ENCODE data around the gene COTL1. TPM values are rescaled to one million over a fixed set of nuclear protein-coding genes. Genes with fewer than 3 reads are reported as not detected.
A peak's percentile ranks its signal among the peaks of the same experiment; 100 is the strongest.

The COTL1 gene
- total and polyA plus RNA-seq, 2 of the 13 experiments (the other 11 are each of a cell fraction or from before 2014, with no cell fraction given): 8.7 to 16.9 TPM

- TF ChIP-seq THAP8 (CRISPR knock-in tag; IDR thresholded peaks at IDR 0.05; ENCODE audit: borderline replicate concordance) (no peak), FOSL2 (CRISPR knock-in tag; IDR thresholded peaks at IDR 0.05) (peak; percentile 66), SAP130 (CRISPR knock-in tag; IDR thresholded peaks at IDR 0.05; ENCODE audit: low read depth) (0 out of 2 replicates have a peak, but pooled peaks have one; percentile 13)
These were observed 943 bp upstream of the COTL1 start (continued) for GRCh38 chr16:84618581-84619460.

GRCh38 chr16:84617041-84617790, 662 bp downstream of the COTL1 start:
- peak overlapping the region; percentile 94 for H3K4me2 ChIP-seq (ENCODE audit: low read depth, low read length)
- POLR2A ChIA-PET: no interaction called here
- BruUV-seq (replicated peaks): TSS peak; percentile 72
- 19% methylated on average over 28 of the region's 54 CpGs for WGBS (ENCODE audit: low lambda C conversion rate)
- CTCF ChIA-PET (ENCODE audit: low intra/inter-chr PET ratio, low total read pairs): no interaction called here
- FAIRE-seq: no peak
- no peaks in the 10 kb centered on the region for H3K9me3 ChIP-seq (ENCODE audit: low read length)
- intact Hi-C loops (cut with micrococcal nuclease; ENCODE audit: unreplicated experiment) (no loop called here), in situ Hi-C loops (cut with HindIII; ENCODE audit: extremely low pct_ligation_motif_present, low pct_unique_long_range_greater_than_20kb) (no loop called here)
- H3K4me1 ChIP-seq (ENCODE audit: insufficient read depth, low read length): peaks cover 52% of the 10 kb centered on the region
- peak; percentile 66 for ATAC-seq
- no peaks in the 10 kb centered on the region; the same call in 1 of the 2 replicates for H4K20me1 ChIP-seq (ENCODE audit: insufficient read depth, low read length)
- H3K27ac ChIP-seq (ENCODE audit: extremely low read length, insufficient read depth, low read length): no peak overlapping the region
- peak overlapping the region; percentile 76 to 89 (median 85) for H3K4me3 ChIP-seq (replicated peaks in 1 of 3; ENCODE audit: insufficient read depth in 1 of 3, low read depth in 2 of 3, low read length in 3 of 3)
- H3K36me3 ChIP-seq (replicated peaks in 1 of 2; ENCODE audit: control insufficient read depth in 1 of 2, insufficient read depth in 2 of 2, low read length in 2 of 2): peaks cover 0 to 1% of the 10 kb centered on the region in 2 experiments; a peak in 2 of 5 replicates
- no peak overlapping the region for H2AFZ ChIP-seq (ENCODE audit: low read length)
- peak overlapping the region; percentile 53; the same call in 1 of the 2 replicates for H3K9ac ChIP-seq (ENCODE audit: insufficient read depth, low read depth, low read length)
- no peaks in the 10 kb centered on the region; a peak in 1 of 5 replicates for H3K27me3 ChIP-seq (ENCODE audit: control insufficient read depth in 1 of 2, insufficient read depth in 2 of 2, low read length in 2 of 2)
- DNase-seq (ENCODE audit: low spot score): no peak
- no peaks in the 10 kb centered on the region for H3K79me2 ChIP-seq (ENCODE audit: insufficient read depth, low read length)
- TF ChIP-seq ZNF552 (CRISPR knock-in tag; IDR thresholded peaks at IDR 0.05; ENCODE audit: borderline replicate concordance): 0 out of 2 replicates have a peak, but pooled peaks have one; percentile 46
- TF ChIP-seq ZFY (CRISPR knock-in tag; IDR thresholded peaks at IDR 0.05): no peak
- 0 out of 2 replicates have a peak, but pooled peaks have one; percentile 9 for TF ChIP-seq DMAP1 (CRISPR knock-in tag; IDR thresholded peaks at IDR 0.05)
- 0 out of 2 replicates have a peak, but pooled peaks have one; percentile 2 for TF ChIP-seq MXD4 (CRISPR knock-in tag; IDR thresholded peaks at IDR 0.05)
- no peak for TF ChIP-seq RORA (CRISPR knock-in tag; IDR thresholded peaks at IDR 0.05)
- TF ChIP-seq KDM5B (CRISPR knock-in tag; IDR thresholded peaks at IDR 0.05; ENCODE audit: borderline replicate concordance): peak; percentile 63; the same call in 1 of the 2 replicates
- peak; percentile 25; the same call in 1 of the 2 replicates for TF ChIP-seq ZFP91 (CRISPR knock-in tag; IDR thresholded peaks at IDR 0.05; ENCODE audit: borderline replicate concordance)
- TF ChIP-seq ASH2L (IDR thresholded peaks at IDR 0.05; ENCODE audit: insufficient read length, low read depth, low read length): peak; percentile 75
- TF ChIP-seq ZNF343 (CRISPR knock-in tag; IDR thresholded peaks at IDR 0.05): 0 out of 2 replicates have a peak, but pooled peaks have one; percentile 21
- TF ChIP-seq ZNF83 (CRISPR knock-in tag; IDR thresholded peaks at IDR 0.05; ENCODE audit: borderline replicate concordance): 0 out of 2 replicates have a peak, but pooled peaks have one; percentile 50
- TF ChIP-seq ZNF253 (CRISPR knock-in tag; IDR thresholded peaks at IDR 0.05; ENCODE audit: borderline replicate concordance): peak; percentile 69; the same call in 1 of the 2 replicates
- TF ChIP-seq TCF12 (IDR thresholded peaks at IDR 0.05): no peak
- 0 out of 2 replicates have a peak, but pooled peaks have one; percentile 64 for TF ChIP-seq TCF12 (CRISPR knock-in tag; IDR thresholded peaks at IDR 0.05)
- peak; percentile 52; the same call in 1 of the 2 replicates for TF ChIP-seq ZNF598 (CRISPR knock-in tag; IDR thresholded peaks at IDR 0.05; ENCODE audit: borderline replicate concordance)
